ENCODE results near the gene HPGDS.
"Not testable (repeated sequence)": the region's sequence is repeated elsewhere in the genome, so short reads cannot be mapped to it uniquely, and the experiment has no call there.

Gene HPGDS

GRCh38 chr4:94342694-94343093, at the start of gene HPGDS:
HPGDS (minus strand) TSS chr4:94342836; CDS start chr4:94334629, 8,207 bp downstream.
- no peak for DNase-seq (ENCODE audit: low read depth in 1 of 2, low spot score in 1 of 2)

DNA sequence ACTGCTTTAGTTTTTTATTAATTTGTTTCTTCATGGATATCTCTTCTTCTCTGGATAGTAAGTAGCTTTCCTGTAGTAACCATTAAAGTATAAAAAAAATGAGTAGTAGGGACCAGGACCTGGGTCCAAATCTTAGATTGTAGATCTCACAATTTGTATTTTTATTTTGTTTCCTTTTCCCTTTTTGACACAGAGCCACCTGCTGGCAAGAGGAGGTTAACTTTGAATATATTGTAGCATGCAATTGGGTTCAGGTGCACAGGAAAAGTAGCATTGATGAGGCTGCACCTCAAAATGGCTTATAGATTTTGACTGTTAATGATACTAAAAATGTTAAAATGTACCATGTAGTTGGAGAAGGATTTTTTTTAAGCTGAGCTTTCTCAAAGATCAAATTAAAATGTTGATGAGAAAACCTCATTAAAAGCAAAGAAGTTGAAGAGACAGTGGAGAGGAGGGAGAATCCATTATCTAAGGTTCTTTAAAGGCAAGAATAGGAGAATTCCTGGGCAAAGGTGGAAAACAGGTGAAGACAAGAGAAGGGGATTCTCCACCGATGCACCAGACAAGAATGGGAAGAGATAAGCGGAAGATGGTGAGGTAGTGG, 48.3 kb upstream of the HPGDS start:
- no peak for DNase-seq (ENCODE audit: low read depth in 1 of 2, low spot score in 1 of 2)

- DNase-seq (ENCODE audit: low read depth in 1 of 2, low spot score in 1 of 2), result no peak
These were observed 47.1 kb upstream of the HPGDS start for GRCh38 chr4:94389595-94390267.

GRCh38 chr4:94387965-94388364, 45.3 kb upstream of the HPGDS start:
- not testable (repeated sequence) for DNase-seq (ENCODE audit: low read depth in 1 of 2, low spot score in 1 of 2)

GRCh38 chr4:94385452-94385851, 42.8 kb upstream of the HPGDS start:
- DNase-seq (ENCODE audit: low read depth in 1 of 2, low spot score in 1 of 2), result not testable (repeated sequence)

DNA sequence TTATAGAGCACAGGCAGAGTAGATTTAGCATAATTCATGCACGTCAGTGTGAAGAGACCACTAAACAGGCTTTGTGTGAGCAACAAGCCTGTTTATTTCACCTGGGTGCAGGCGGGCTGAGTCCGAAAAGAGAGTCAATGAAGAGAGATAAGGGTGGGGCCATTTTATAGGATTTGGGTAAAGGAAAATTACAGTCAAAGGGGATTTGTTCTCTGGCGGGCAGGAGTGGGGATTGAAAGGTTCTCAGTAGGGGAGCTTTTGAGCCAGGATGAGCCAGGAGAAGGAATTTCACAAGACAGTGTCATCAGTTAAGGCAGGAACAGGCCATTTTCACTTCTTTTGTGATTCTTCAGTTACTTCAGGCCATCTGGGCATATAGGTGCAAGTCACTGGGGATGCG, 40.3 kb upstream of the HPGDS start:
- not testable (repeated sequence) for DNase-seq (ENCODE audit: low read depth in 1 of 2, low spot score in 1 of 2)

DNA sequence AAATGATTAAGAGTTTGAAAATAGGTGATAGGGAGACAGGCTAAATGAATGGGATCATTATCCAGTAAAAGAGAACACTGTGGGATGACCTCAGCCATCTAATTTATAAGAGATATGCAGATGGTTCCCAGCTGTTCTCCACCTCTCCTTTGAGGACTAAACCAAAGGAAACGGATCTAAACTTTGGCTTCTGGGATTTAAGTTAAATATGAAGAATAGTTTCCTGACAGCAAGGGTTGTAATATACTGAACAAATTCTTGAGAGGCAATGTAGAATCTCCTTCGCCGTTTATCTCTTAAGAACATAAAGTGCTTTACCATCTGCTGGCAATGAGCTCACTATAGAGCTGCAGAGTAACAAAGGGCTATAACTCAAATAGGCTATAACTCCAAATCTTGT, 35.4 kb upstream of the HPGDS start:
- DNase-seq (ENCODE audit: low read depth in 1 of 2, low spot score in 1 of 2), result no peak

DNA sequence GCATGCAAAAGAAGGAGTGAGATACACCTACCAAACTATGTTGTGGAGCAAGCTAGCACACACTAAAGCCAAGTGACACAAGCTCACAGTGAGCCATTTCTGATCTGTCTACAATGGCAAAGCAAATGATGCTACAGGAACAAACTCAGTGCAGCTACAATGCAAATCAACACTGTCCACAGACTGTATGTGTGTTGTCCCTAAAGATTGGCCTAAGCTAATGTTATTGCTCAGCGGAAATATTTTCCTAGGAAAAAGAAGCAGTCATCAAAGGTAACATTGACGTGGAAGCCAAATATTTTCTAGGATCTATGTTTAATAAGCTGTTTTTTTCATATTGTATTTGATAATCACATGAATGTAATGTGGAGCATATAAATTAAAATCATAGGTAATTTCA, 34.7 kb upstream of the HPGDS start:
- DNase-seq (ENCODE audit: low read depth in 1 of 2, low spot score in 1 of 2), result no peak

GRCh38 chr4:94375364-94375763, 32.7 kb upstream of the HPGDS start:
- DNase-seq (ENCODE audit: low read depth in 1 of 2, low spot score in 1 of 2), result no peak

- no peak for DNase-seq (ENCODE audit: low read depth in 1 of 2, low spot score in 1 of 2)
These were observed 31.1 kb upstream of the HPGDS start for GRCh38 chr4:94373752-94374151.

DNA sequence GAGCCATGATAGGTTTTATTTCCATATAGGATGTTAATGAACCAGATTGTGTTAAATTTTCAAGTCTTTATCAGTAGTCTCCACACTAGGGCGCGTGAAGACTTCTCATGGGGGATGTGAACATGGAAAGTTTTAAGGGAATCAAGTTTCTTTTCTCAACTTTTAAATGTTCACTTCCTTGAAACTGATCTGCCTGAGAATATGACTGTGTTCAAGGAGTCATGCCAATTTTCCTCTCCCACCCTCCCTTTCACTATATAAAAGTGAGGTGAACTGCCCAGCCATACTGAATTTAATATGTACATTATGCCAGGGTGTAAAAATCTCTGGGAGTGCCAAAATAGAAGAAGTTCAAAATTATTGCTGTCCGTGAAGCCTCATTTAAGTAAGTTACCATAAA, 30.4 kb upstream of the HPGDS start:
- no peak for DNase-seq (ENCODE audit: low read depth in 1 of 2, low spot score in 1 of 2)

DNA sequence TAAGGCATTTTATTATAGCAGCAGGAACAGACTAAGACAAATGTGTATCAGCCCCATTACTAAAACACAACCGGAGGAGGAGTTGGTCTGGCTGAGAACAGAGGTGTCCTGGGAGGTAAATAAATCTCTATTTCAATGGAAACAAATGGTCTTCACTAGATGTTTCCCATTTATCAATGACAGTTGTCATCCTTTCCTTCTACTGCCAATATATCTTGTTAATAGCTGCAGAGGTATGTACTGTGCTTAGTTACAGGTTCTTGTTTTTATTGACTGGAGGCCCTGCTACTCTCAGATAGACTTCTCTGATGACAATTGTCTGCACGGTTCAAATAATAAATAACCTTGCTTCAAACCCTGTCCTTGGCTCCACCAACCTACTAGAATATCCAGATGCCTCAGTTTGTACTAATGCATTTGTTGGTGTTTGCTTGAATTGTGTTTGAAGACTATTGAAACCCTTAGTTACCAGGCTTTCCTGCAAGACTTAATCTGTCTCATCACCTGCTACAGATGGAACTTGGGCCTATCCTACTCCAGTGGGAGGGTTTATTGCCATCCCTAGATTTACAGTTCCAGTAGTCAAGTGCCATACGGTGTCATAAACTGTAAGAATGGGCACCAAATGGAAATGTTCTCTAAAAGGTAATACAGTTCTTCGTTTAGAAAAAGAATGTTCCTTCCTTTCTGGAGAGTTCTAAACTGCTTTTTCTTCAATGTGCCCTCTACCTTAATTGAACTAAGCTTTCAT, 29.8 kb upstream of the HPGDS start:
- DNase-seq (ENCODE audit: low read depth in 1 of 2, low spot score in 1 of 2), result no peak

GRCh38 chr4:94371290-94371689, 28.7 kb upstream of the HPGDS start:
- DNase-seq (ENCODE audit: low read depth in 1 of 2, low spot score in 1 of 2), result no peak

GRCh38 chr4:94370533-94371254, 28.1 kb upstream of the HPGDS start:
- no peak for DNase-seq (ENCODE audit: low read depth in 1 of 2, low spot score in 1 of 2)

- no peak for DNase-seq (ENCODE audit: low read depth in 1 of 2, low spot score in 1 of 2)
These were observed 26.4 kb upstream of the HPGDS start for GRCh38 chr4:94369046-94369445.

DNA sequence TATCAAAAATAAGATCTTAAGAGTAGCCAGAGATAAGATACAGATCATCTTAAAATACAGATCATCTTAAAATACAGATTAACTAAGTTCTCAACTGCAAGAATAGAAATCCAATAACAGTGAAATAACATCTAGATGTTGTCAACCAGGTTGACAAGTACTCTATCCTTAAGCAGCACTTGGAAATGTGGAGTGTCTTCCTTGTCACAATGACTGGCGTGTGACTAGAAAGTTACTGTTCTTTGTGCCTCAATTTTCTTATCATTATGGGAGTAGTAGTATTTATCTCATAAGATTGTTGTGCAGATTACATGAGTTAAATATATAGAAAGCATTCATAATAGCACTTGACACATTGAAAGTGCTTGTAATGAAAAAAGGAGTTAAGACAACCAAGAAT, 25.8 kb upstream of the HPGDS start:
- DNase-seq (ENCODE audit: low read depth in 1 of 2, low spot score in 1 of 2), result no peak

GRCh38 chr4:94365304-94365703, 22.7 kb upstream of the HPGDS start:
- no peak for DNase-seq (ENCODE audit: low read depth in 1 of 2, low spot score in 1 of 2)

DNA sequence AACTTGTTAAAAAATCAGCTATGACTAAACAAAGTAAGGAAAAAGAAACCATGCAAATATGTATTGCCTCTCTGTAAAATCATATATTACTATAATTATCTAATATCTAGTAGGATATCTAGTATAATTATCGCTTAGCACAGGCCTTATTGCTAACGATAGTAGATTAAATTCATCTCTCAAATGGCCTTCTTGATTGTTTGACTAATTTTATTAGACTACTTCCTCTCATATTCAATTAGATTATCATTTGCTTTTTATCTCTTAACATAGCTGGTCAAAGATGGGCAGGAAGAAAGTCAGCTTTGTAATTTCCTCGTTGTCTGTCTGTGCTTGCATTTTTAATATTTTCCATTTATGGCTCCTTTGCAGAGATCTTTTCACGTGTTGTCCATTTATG, 21.9 kb upstream of the HPGDS start:
- DNase-seq (ENCODE audit: low read depth in 1 of 2, low spot score in 1 of 2), result no peak

- DNase-seq (ENCODE audit: low read depth in 1 of 2, low spot score in 1 of 2), result no peak
These were observed 20.6 kb upstream of the HPGDS start for GRCh38 chr4:94363136-94363655.

- no peak for DNase-seq (ENCODE audit: low read depth in 1 of 2, low spot score in 1 of 2)
These were observed 17.2 kb upstream of the HPGDS start for GRCh38 chr4:94359838-94360237.

DNA sequence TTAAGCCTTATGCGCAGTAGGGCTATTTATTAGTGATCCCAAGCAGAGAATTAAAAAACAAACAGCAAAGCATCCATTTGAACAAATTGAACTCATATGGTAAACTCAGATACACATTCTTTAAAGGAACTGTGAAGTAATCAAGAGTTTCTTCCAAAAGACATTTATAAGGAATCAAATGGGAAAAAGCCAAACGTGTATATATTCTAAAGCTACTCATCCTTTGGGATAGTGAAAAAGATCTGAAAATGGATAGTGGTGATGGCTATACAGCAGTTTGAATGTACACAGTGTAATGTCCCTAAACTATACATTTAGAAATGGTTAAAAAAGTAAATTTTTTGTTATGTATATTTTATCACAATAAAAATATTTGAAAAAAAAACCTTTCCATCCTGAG, 16.6 kb upstream of the HPGDS start:
- DNase-seq (ENCODE audit: low read depth in 1 of 2, low spot score in 1 of 2), result no peak

- DNase-seq (ENCODE audit: low read depth in 1 of 2, low spot score in 1 of 2), result no peak
These were observed 15.5 kb upstream of the HPGDS start for GRCh38 chr4:94358101-94358500.

Measured in activated T-helper 1 cell treated with anti-CD3 and anti-CD28 coated beads, Interleukin-2, amount 50 U/mL, for 16 hours (primary cell).